NCI-H69 (cell line): Measurements from ENCODE around the gene MRPL11.

ENCODE experiments used
- DNase-seq: peaks from one replicate; lab custom pipeline; 2025; lab: John Stamatoyannopoulos, UW

The MRPL11 gene

DNA sequence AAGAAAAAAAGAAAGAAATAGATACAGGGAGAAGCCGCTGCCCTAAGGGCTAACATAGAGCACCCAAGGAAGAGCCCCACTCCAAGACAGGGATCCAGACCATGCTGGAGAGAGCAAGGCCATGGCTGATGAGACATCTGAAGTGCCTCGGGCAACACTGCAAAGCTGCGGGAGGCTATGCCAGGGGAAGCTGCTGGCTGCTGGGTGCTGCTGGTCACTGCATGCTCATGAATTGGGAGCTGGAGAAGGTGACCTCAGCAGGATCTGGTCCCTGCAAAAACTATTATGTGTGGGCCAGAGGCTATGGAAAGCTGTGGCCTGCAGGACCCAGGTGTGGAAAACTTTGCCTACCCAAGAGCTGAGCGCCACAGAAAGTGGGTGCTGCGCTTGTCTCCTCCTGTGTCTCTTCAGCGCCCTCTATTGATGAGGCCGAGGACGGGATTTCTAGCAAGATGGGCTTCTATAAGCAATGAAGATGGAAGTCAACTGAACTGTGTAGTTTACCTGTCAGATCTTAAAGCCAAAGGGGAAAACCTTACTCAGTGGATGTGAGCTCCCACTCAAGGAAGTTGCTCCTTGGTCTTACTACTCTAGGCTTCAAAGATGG lies 49.8 kb downstream of the MRPL11 start:
- DNase-seq: peak; percentile 89

- peak; percentile 88 for DNase-seq
Measured at GRCh38 chr11:66386171-66387069, 52.2 kb downstream of the MRPL11 start.
